ENCODE data around the gene DAPK1.
A peak's percentile ranks its signal among the peaks of the same experiment; 100 is the strongest.

DAPK1 gene

GRCh38 chr9:87710443-87710842 lies 212.8 kb downstream of the DAPK1 start:
- Histone ChIP-seq H3K27me3 (ENCODE audit: control insufficient read depth in 1 of 2, insufficient read depth in 1 of 2, low read length in 2 of 2) (no peaks in the 10 kb centered on the region), H3K9me3 (ENCODE audit: control insufficient read depth, low read length) (no peaks in the 10 kb centered on the region), H4K8ac (ENCODE audit: low read length) (no peak overlapping the region), H3K4me3 (ENCODE audit: insufficient read depth in 1 of 2, low read depth in 1 of 2, low read length in 2 of 2) (no peak overlapping the region), H2AK5ac (ENCODE audit: low read length, severe bottlenecking) (peak overlapping the region; percentile 57), H2BK15ac (ENCODE audit: low read depth, poor library complexity, severe bottlenecking) (no peak overlapping the region), H3K14ac (ENCODE audit: low read length in 2 of 2) (no peak overlapping the region), H3K4me2 (ENCODE audit: low read length, poor library complexity, severe bottlenecking) (no peak overlapping the region), H4K91ac (ENCODE audit: low read length) (no peak overlapping the region), H3K36me3 (ENCODE audit: control insufficient read depth in 1 of 2, insufficient read depth in 2 of 2, low read depth in 1 of 2, low read length in 2 of 2) (peaks cover 25% of the 10 kb centered on the region in 2 experiments), H3K18ac (ENCODE audit: low read depth in 1 of 2, low read length in 2 of 2) (peak overlapping the region in 1 of 2 experiments; percentile 69), H2BK120ac (ENCODE audit: low read depth, low read length) (no peak overlapping the region), H3K79me1 (replicated peaks; ENCODE audit: low read length, poor library complexity, severe bottlenecking) (peaks cover 15% of the 10 kb centered on the region), H3K9ac (ENCODE audit: low read length) (no peak overlapping the region), H2AFZ (ENCODE audit: low read depth, low read length) (no peak overlapping the region), H3K27ac (ENCODE audit: low read length, poor library complexity, severe bottlenecking) (no peak overlapping the region), H3K23ac (ENCODE audit: low read length in 2 of 2) (no peak overlapping the region), H3K4me1 (ENCODE audit: control insufficient read depth, insufficient read depth, low read depth, low read length) (peaks cover 16% of the 10 kb centered on the region), H3K4ac (ENCODE audit: low read depth in 1 of 2, low read length in 2 of 2) (peak overlapping the region in 1 of 2 experiments; percentile 64), H2BK5ac (ENCODE audit: low read depth, low read length, poor library complexity, severe bottlenecking) (no peak overlapping the region), H2BK12ac (ENCODE audit: low read length in 2 of 2) (no peak overlapping the region)
- 58% methylated on average over 5 of the region's 5 CpGs for WGBS
- peak; percentile 44 for DNase-seq

DNA sequence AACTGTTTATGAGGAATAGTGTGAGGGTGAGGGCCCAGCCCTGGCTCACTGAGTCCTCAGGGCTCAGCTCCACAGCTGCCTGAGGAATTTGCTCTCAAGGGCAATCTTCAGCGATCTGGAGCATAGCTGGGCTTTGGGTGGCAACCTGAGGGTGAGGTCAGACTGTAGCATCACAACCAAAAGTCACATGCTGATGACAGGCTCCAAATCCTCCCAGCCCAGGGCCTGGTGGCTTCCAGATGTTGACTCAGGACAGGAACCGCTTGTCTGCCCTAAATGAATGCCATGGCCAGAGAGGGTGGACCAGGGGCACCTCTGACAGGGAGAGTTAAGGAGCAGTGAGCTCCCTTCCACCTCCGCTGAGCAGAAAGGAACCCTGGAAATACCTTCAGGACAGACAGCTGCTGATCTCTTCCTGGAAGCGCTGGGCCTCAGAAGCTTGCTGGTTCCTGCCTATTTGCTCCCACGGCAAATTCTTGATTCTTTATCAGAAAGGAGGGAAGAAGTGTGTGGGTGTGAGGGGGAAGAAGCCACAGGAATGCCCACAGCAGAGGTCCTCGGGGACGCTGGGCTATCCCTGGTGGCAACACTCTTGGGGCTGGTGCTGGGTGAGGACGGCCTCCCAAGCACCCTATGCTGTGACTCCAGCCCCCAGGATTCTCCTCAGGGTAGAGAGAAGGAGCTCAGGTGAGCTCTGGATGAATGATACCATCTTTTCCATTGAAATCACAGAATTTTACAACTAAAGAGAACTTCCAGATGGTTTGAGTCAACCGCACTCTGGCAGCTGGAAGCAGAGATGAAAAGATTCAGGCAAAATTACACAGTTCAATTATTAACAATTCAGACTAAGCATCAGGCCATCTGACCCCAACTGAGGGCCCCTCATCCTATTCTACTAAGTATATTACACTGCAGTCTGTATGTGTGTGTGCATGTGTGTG lies 214.5 kb downstream of the DAPK1 start:
- H3K9me3 ChIP-seq (ENCODE audit: control insufficient read depth, low read length), result no peaks in the 10 kb centered on the region
- peak overlapping the region; percentile 85 for H2BK120ac ChIP-seq (ENCODE audit: low read depth, low read length)
- H4K91ac ChIP-seq (ENCODE audit: low read length), result peak overlapping the region; percentile 100
- peak overlapping the region; percentile 0 for H2AFZ ChIP-seq (ENCODE audit: low read depth, low read length)
- H3K4me1 ChIP-seq (ENCODE audit: control insufficient read depth, insufficient read depth, low read depth, low read length), result peaks cover 17% of the 10 kb centered on the region
- no peaks in the 10 kb centered on the region for H3K27me3 ChIP-seq (ENCODE audit: control insufficient read depth in 1 of 2, insufficient read depth in 1 of 2, low read length in 2 of 2)
- peak overlapping the region; percentile 92 for H3K27ac ChIP-seq (ENCODE audit: low read length, poor library complexity, severe bottlenecking)
- peak overlapping the region; percentile 44 for H3K4me2 ChIP-seq (ENCODE audit: low read length, poor library complexity, severe bottlenecking)
- H2BK15ac ChIP-seq (ENCODE audit: low read depth, poor library complexity, severe bottlenecking), result peak overlapping the region; percentile 99
- H3K36me3 ChIP-seq (ENCODE audit: control insufficient read depth in 1 of 2, insufficient read depth in 2 of 2, low read depth in 1 of 2, low read length in 2 of 2), result peaks cover 11 to 13% of the 10 kb centered on the region in 2 experiments
- peak overlapping the region; percentile 49 to 83 for H3K23ac ChIP-seq (ENCODE audit: low read length in 2 of 2)
- peak; percentile 87 for DNase-seq
- H2BK5ac ChIP-seq (ENCODE audit: low read depth, low read length, poor library complexity, severe bottlenecking), result peak overlapping the region; percentile 47
- peak overlapping the region; percentile 33 for H2AK5ac ChIP-seq (ENCODE audit: low read length, severe bottlenecking)
- peak overlapping the region; percentile 66 to 99 for H2BK12ac ChIP-seq (ENCODE audit: low read length in 2 of 2)
- peaks cover 5% of the 10 kb centered on the region for H3K79me1 ChIP-seq (replicated peaks; ENCODE audit: low read length, poor library complexity, severe bottlenecking)
- peak overlapping the region in 1 of 2 experiments; percentile 2 for H3K4me3 ChIP-seq (ENCODE audit: insufficient read depth in 1 of 2, low read depth in 1 of 2, low read length in 2 of 2)
- 61% methylated on average over 9 of the region's 9 CpGs for WGBS
- H3K9ac ChIP-seq (ENCODE audit: low read length), result peak overlapping the region; percentile 92
- H3K4ac ChIP-seq (ENCODE audit: low read depth in 1 of 2, low read length in 2 of 2), result peak overlapping the region; percentile 5 to 73
- peak overlapping the region in 1 of 2 experiments; percentile 23 for H3K14ac ChIP-seq (ENCODE audit: low read length in 2 of 2)
- H4K8ac ChIP-seq (ENCODE audit: low read length), result peak overlapping the region; percentile 67
- H3K18ac ChIP-seq (ENCODE audit: low read depth in 1 of 2, low read length in 2 of 2), result peak overlapping the region; percentile 35 to 97

DNA sequence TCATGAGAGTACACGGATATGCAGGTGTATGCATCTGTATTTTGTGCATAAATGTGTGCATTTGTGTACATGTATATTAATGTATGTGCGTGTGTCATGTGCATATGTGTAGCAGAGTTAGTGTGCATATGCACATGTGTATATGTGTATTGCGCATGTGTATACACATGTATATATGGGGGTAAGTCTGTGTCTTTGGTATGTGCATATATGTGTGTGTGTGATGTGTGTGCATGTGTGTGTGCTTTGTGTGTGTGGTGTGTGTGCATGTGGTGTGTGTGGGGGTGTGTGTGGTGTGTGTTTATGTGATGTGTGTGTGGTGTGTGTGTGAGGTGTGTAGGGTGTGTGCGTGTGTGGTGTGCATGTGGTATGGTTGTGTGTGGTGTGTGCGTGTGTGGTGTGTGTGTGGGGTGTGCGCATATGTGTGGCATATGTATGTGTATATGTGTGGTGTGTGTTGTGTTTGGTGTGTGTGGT lies 215.2 kb downstream of the DAPK1 start:
- H2BK15ac ChIP-seq (ENCODE audit: low read depth, poor library complexity, severe bottlenecking), result peak overlapping the region; percentile 58
- peak overlapping the region; percentile 88 to 100 for H2BK12ac ChIP-seq (ENCODE audit: low read length in 2 of 2)
- peak overlapping the region in 1 of 2 experiments; percentile 2 for H3K4me3 ChIP-seq (ENCODE audit: insufficient read depth in 1 of 2, low read depth in 1 of 2, low read length in 2 of 2)
- WGBS, result 97% methylated on average over 6 of the region's 6 CpGs
- no peaks in the 10 kb centered on the region for H3K9me3 ChIP-seq (ENCODE audit: control insufficient read depth, low read length)
- H3K79me1 ChIP-seq (replicated peaks; ENCODE audit: low read length, poor library complexity, severe bottlenecking), result peaks cover under 1% of the 10 kb centered on the region
- H3K23ac ChIP-seq (ENCODE audit: low read length in 2 of 2), result peak overlapping the region in 1 of 2 experiments; percentile 0
- H3K27ac ChIP-seq (ENCODE audit: low read length, poor library complexity, severe bottlenecking), result peak overlapping the region; percentile 92
- peaks cover 17% of the 10 kb centered on the region for H3K4me1 ChIP-seq (ENCODE audit: control insufficient read depth, insufficient read depth, low read depth, low read length)
- DNase-seq, result peak; percentile 28
- peak overlapping the region; percentile 100 for H4K91ac ChIP-seq (ENCODE audit: low read length)
- H3K27me3 ChIP-seq (ENCODE audit: control insufficient read depth in 1 of 2, insufficient read depth in 1 of 2, low read length in 2 of 2), result no peaks in the 10 kb centered on the region
- H3K4me2 ChIP-seq (ENCODE audit: low read length, poor library complexity, severe bottlenecking), result no peak overlapping the region
- H3K9ac ChIP-seq (ENCODE audit: low read length), result peak overlapping the region; percentile 92
- H2AK5ac ChIP-seq (ENCODE audit: low read length, severe bottlenecking), result peak overlapping the region; percentile 75
- H2BK5ac ChIP-seq (ENCODE audit: low read depth, low read length, poor library complexity, severe bottlenecking), result peak overlapping the region; percentile 20
- H3K36me3 ChIP-seq (ENCODE audit: control insufficient read depth in 1 of 2, insufficient read depth in 2 of 2, low read depth in 1 of 2, low read length in 2 of 2), result peaks cover 6 to 8% of the 10 kb centered on the region in 2 experiments
- peak overlapping the region in 1 of 2 experiments; percentile 81 for H3K14ac ChIP-seq (ENCODE audit: low read length in 2 of 2)
- peak overlapping the region; percentile 52 to 96 for H3K4ac ChIP-seq (ENCODE audit: low read depth in 1 of 2, low read length in 2 of 2)
- peak overlapping the region; percentile 94 to 98 for H3K18ac ChIP-seq (ENCODE audit: low read depth in 1 of 2, low read length in 2 of 2)
- H4K8ac ChIP-seq (ENCODE audit: low read length), result peak overlapping the region; percentile 99
- H2AFZ ChIP-seq (ENCODE audit: low read depth, low read length), result no peak overlapping the region
- H2BK120ac ChIP-seq (ENCODE audit: low read depth, low read length), result peak overlapping the region; percentile 54

Measured in mesenchymal stem cell (in vitro differentiated cells and primary cell).